Measurements from ENCODE around the gene RAP1GAP. TPM values are rescaled to one million over a fixed set of nuclear protein-coding genes. Genes with fewer than 3 reads are reported as not detected.

The RAP1GAP gene
- total and polyA plus RNA-seq, 2 experiments from 2014 or later = 0.41 to 0.97 TPM

DNA sequence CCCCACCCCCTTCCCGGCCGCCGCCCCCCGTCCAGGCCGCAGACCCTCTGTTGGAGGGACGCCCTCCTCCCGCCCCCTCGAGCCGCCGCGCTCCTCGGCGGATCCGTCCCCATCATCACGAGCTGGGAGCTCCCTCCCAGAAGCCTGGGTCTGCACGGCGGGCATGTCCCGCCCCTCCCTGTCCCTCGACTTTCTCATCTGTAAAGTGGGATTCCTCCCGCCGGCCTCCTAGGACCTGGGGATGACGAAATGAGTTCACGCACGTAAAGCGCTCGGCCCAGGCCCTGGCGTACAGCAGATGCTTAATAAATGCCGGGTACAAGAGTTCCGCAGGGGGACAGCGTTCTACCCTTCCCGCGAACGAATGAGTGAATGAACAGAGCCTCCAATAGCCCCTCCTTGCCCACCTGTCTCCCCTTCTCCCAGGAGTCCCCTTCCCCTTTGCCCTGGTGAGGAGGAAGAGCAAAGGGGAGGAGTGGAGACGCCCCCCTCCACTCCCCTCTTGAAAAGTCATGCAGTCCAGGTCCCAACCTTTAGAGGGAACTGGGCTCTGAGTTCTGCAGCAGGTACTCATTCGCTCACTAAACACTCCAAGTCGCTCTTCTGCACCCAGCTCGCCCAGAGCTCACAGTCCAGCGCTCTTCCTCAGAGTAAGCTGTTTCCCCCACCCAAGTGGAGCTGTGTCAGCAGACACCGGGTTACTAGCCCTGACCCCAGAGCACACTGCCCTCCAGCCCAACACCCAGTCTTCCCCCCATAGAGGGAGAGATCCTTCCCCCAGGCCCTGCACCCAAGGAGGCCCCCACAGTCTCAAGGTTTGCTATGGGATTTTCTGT is 16.8 kb downstream of the RAP1GAP start:
- no peak overlapping the region for H3K27ac ChIP-seq
- in situ Hi-C loops (cut with MboI) = loop anchor here (10.0 kb wide), 1 partner anchor 278 kb away; no protein-coding TSS in a partner anchor
- peaks cover 12% of the 10 kb centered on the region for H3K27me3 ChIP-seq (replicated peaks; ENCODE audit: insufficient read depth)
- H3F3A ChIP-seq (ENCODE audit: insufficient read depth) = no peaks in the 10 kb centered on the region
- H3K9ac ChIP-seq = no peak overlapping the region
- H3K4me3 ChIP-seq = no peak overlapping the region
- no peak overlapping the region for H3K4me2 ChIP-seq (ENCODE audit: unreplicated experiment)
- no peak for DNase-seq
- no peak overlapping the region for H2AFZ ChIP-seq
- no peaks in the 10 kb centered on the region for H3K9me2 ChIP-seq (ENCODE audit: insufficient read depth)
- no peaks in the 10 kb centered on the region for H3K36me3 ChIP-seq (ENCODE audit: low read depth)
- H3K9me3 ChIP-seq (ENCODE audit: low read depth) = no peaks in the 10 kb centered on the region
- no peaks in the 10 kb centered on the region for H3K4me1 ChIP-seq (ENCODE audit: insufficient read depth)
- no peaks in the 10 kb centered on the region for H4K20me1 ChIP-seq (ENCODE audit: insufficient read depth)
- TF ChIP-seq EZH2 (IDR thresholded peaks at IDR 0.05; ENCODE audit: insufficient read depth, poor library complexity, severe bottlenecking) = peak; percentile 81
- no peak for TF ChIP-seq EZH2phosphoT487 (IDR thresholded peaks at IDR 0.05; ENCODE audit: insufficient read depth, low read depth)
- WGBS, 2 experiments (ENCODE audit: low coverage in 1 of 2, low lambda C conversion rate in 2 of 2, missing lambda C conversion rate in 2 of 2) = 18 to 26% methylated on average over 29 to 37 of the region's 39 CpGs
- H3K79me2 ChIP-seq (ENCODE audit: insufficient read depth) = no peaks in the 10 kb centered on the region

- Histone ChIP-seq H3K27me3 (replicated peaks; ENCODE audit: insufficient read depth) (peaks cover 12% of the 10 kb centered on the region), H3K9ac (no peak overlapping the region), H2AFZ (no peak overlapping the region), H3K4me2 (ENCODE audit: unreplicated experiment) (peak overlapping the region; percentile 36), H3K79me2 (ENCODE audit: insufficient read depth) (no peaks in the 10 kb centered on the region), H3K9me2 (ENCODE audit: insufficient read depth) (no peaks in the 10 kb centered on the region), H3K36me3 (ENCODE audit: low read depth) (no peaks in the 10 kb centered on the region), H3K4me3 (peak overlapping the region; percentile 42), H3K4me1 (ENCODE audit: insufficient read depth) (no peaks in the 10 kb centered on the region), H3K27ac (no peak overlapping the region), H3F3A (ENCODE audit: insufficient read depth) (no peaks in the 10 kb centered on the region), H4K20me1 (ENCODE audit: insufficient read depth) (no peaks in the 10 kb centered on the region), H3K9me3 (ENCODE audit: low read depth) (no peaks in the 10 kb centered on the region)
- no peak for TF ChIP-seq EZH2phosphoT487 (IDR thresholded peaks at IDR 0.05; ENCODE audit: insufficient read depth, low read depth)
- no peak for TF ChIP-seq EZH2 (IDR thresholded peaks at IDR 0.05; ENCODE audit: insufficient read depth, poor library complexity, severe bottlenecking)
- in situ Hi-C loops (cut with MboI) = loop anchor here (10.0 kb wide), 1 partner anchor 277 kb away; no protein-coding TSS in a partner anchor
- peak; percentile 41 for DNase-seq
- 1 to 8% methylated on average over 10 to 62 of the region's 80 CpGs for WGBS, 2 experiments (ENCODE audit: low coverage in 1 of 2, low lambda C conversion rate in 2 of 2, missing lambda C conversion rate in 2 of 2)
Observed at GRCh38 chr1:21651214-21652042, 17.7 kb downstream of the RAP1GAP start.

DNA sequence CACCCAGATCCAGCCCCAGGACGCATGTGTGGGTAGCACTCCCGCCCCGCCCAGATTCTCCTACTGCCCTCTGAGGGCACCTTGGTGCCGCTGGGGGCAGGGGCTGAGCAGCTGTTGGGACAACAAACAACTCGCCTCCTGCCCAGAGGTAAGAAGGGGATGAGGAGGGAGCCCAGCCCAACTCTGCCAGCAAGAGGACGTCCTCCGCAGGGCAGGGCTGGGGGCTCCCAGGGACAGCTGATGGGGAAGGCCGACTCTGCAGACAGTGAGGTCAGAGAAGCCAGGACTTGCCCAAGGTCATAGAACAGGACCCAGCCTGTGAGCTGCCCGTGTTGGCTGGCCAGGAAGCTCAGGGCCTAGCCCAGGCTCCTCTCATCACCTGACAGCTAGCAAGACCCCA is 18.8 kb downstream of the RAP1GAP start:
- no peak overlapping the region for H3K4me3 ChIP-seq
- H3K9ac ChIP-seq = no peak overlapping the region
- WGBS, 2 experiments (ENCODE audit: low coverage in 1 of 2, low lambda C conversion rate in 2 of 2, missing lambda C conversion rate in 2 of 2) = 72 to 73% methylated on average over 8 to 9 of the region's 9 CpGs
- no peaks in the 10 kb centered on the region for H3K4me1 ChIP-seq (ENCODE audit: insufficient read depth)
- no peak overlapping the region for H3K27ac ChIP-seq
- in situ Hi-C loops (cut with MboI) = loop anchor here (10.0 kb wide), 1 partner anchor 276 kb away; no protein-coding TSS in a partner anchor
- no peaks in the 10 kb centered on the region for H3K9me2 ChIP-seq (ENCODE audit: insufficient read depth)
- TF ChIP-seq EZH2 (IDR thresholded peaks at IDR 0.05; ENCODE audit: insufficient read depth, poor library complexity, severe bottlenecking) (no peak), EZH2phosphoT487 (IDR thresholded peaks at IDR 0.05; ENCODE audit: insufficient read depth, low read depth) (no peak)
- H2AFZ ChIP-seq = no peak overlapping the region
- H3K36me3 ChIP-seq (ENCODE audit: low read depth) = no peaks in the 10 kb centered on the region
- no peaks in the 10 kb centered on the region for H3F3A ChIP-seq (ENCODE audit: insufficient read depth)
- no peak for DNase-seq
- no peaks in the 10 kb centered on the region for H4K20me1 ChIP-seq (ENCODE audit: insufficient read depth)
- H3K9me3 ChIP-seq (ENCODE audit: low read depth) = no peaks in the 10 kb centered on the region
- no peaks in the 10 kb centered on the region for H3K79me2 ChIP-seq (ENCODE audit: insufficient read depth)
- H3K4me2 ChIP-seq (ENCODE audit: unreplicated experiment) = no peak overlapping the region
- H3K27me3 ChIP-seq (replicated peaks; ENCODE audit: insufficient read depth) = peaks cover 12% of the 10 kb centered on the region

DNA sequence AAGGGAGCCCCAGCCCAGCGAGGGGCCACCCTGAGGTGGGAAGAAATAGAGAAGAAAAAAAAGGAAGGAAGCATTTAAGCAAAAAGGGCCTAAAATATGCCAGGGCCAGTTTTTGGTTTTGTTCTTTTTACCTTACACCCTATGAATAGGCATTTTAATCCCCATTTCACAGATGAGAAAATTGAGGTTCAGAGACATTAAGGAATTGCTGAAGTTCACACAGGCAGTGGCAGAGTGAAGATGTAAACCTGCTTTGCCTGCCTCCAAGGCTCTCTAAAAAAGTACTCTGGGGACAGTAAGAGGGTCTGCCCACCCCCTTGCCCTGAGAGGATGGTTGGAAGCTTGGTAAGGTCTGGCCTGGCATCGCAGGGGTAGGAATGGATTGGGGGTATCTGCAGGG is 19.8 kb downstream of the RAP1GAP start:
- H3F3A ChIP-seq (ENCODE audit: insufficient read depth) = no peaks in the 10 kb centered on the region
- no peaks in the 10 kb centered on the region for H3K79me2 ChIP-seq (ENCODE audit: insufficient read depth)
- TF ChIP-seq EZH2phosphoT487 (IDR thresholded peaks at IDR 0.05; ENCODE audit: insufficient read depth, low read depth) = no peak
- TF ChIP-seq EZH2 (IDR thresholded peaks at IDR 0.05; ENCODE audit: insufficient read depth, poor library complexity, severe bottlenecking) = no peak
- no peaks in the 10 kb centered on the region for H3K36me3 ChIP-seq (ENCODE audit: low read depth)
- H3K9me2 ChIP-seq (ENCODE audit: insufficient read depth) = no peaks in the 10 kb centered on the region
- no peak overlapping the region for H3K4me2 ChIP-seq (ENCODE audit: unreplicated experiment)
- no peak overlapping the region for H3K27ac ChIP-seq
- no peaks in the 10 kb centered on the region for H3K4me1 ChIP-seq (ENCODE audit: insufficient read depth)
- in situ Hi-C loops (cut with MboI) = no loop called here
- H3K9me3 ChIP-seq (ENCODE audit: low read depth) = no peaks in the 10 kb centered on the region
- peaks cover 12% of the 10 kb centered on the region for H3K27me3 ChIP-seq (replicated peaks; ENCODE audit: insufficient read depth)
- H4K20me1 ChIP-seq (ENCODE audit: insufficient read depth) = no peaks in the 10 kb centered on the region
- no peak overlapping the region for H3K4me3 ChIP-seq
- H3K9ac ChIP-seq = no peak overlapping the region
- no peak for DNase-seq
- WGBS, 2 experiments (ENCODE audit: low coverage in 1 of 2, low lambda C conversion rate in 2 of 2, missing lambda C conversion rate in 2 of 2) = 26 to 28% methylated on average over 2 of the region's 2 CpGs
- H2AFZ ChIP-seq = no peak overlapping the region
